PC-9 (cell line): ENCODE results near the gene MUC5AC.

ENCODE experiments used
- EZH2 ChIP-seq: fragments of 200-600 bp; sonication (generic); IDR thresholded peaks from 2 replicates; pipeline ENCODE4 v1.8.0; 2017; ENCODE audit warnings: antibody characterized with exemption, low read depth
- TF ChIP-seq, protein P1 (sequence below): fragments of 200-600 bp; sonication (generic); conservative IDR thresholded peaks from 2 replicates; pipeline ENCODE4 v1.6.1; 2017; ENCODE audit warnings: mixed run types, antibody characterized with exemption, mild to moderate bottlenecking, moderate library complexity

DNA sequence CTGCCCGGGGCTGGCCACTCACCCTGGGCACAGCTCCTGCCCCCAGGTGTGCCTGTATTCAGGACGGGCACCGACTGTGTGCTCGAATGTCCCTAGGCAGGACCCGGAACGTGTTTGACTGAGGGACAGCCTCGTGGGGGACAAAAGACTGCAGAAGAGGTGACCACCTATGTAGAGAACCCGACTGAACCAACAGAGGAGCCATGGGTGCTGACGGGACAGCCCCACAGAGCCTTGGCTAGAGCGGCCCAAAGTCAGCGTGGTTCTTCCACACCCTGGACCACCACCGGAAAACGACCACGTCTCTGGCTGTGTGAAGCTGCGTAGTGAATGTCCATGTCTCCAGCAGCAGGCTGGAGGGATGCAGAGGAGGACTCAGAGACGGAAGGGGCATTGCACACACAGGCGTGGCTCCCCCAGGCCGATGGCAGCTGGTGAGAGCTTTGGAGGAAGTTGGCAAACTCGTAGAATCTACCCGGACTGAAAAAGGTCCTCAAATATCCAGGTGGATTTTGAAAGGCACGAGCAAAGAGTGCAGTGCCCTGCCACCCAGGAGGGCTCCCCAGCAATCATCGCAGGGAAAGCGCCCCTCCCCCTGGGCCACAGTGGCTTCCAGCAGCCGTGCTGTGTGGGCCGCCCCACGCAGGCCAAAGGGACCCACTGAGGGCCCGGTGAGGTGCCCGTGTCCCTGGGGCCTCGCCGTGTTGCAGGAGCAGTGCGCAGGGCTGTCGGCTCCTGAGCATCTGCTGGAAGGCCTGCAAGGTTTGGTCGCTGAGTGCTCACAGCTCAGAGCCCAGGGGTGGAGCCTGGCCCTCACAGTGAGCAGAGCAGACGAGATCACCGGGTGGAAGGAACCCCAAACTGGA, 47.6 kb downstream of the MUC5AC start:
- TF ChIP-seq, protein P1, sequence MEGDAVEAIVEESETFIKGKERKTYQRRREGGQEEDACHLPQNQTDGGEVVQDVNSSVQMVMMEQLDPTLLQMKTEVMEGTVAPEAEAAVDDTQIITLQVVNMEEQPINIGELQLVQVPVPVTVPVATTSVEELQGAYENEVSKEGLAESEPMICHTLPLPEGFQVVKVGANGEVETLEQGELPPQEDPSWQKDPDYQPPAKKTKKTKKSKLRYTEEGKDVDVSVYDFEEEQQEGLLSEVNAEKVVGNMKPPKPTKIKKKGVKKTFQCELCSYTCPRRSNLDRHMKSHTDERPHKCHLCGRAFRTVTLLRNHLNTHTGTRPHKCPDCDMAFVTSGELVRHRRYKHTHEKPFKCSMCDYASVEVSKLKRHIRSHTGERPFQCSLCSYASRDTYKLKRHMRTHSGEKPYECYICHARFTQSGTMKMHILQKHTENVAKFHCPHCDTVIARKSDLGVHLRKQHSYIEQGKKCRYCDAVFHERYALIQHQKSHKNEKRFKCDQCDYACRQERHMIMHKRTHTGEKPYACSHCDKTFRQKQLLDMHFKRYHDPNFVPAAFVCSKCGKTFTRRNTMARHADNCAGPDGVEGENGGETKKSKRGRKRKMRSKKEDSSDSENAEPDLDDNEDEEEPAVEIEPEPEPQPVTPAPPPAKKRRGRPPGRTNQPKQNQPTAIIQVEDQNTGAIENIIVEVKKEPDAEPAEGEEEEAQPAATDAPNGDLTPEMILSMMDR, result no peak
- TF ChIP-seq EZH2, result no peak
